ENCODE results near the gene ERN1. TPM values are rescaled to one million over a fixed set of nuclear protein-coding genes. Genes with fewer than 3 reads are reported as not detected.

ERN1 gene
- total RNA-seq, 1 experiment from 2014 or later = 8.0 TPM

GRCh38 chr17:64177311-64178010 is 47.5 kb upstream of the ERN1 start:
- no peaks in the 10 kb centered on the region for H3K36me3 ChIP-seq (ENCODE audit: insufficient read depth, low read length, poor library complexity, severe bottlenecking)
- intact Hi-C loops (cut with micrococcal nuclease; ENCODE audit: unreplicated experiment) = no loop called here
- POLR2A ChIA-PET (ENCODE audit: low non-redundant PET) = no interaction called here

GRCh38 chr17:64176556-64176955 is 46.6 kb upstream of the ERN1 start:
- TF ChIP-seq EZH2 (IDR thresholded peaks at IDR 0.05; ENCODE audit: borderline replicate concordance, low read depth, low read length, poor library complexity, severe bottlenecking) = no peak
- no peak for TF ChIP-seq CTCF (conservative IDR thresholded peaks at IDR 0.05; ENCODE audit: low read depth, low read length)
- Histone ChIP-seq H3K27ac (ENCODE audit: low read depth, low read length, poor library complexity, severe bottlenecking) (no peak overlapping the region), H3K36me3 (ENCODE audit: insufficient read depth, low read length, poor library complexity, severe bottlenecking) (no peaks in the 10 kb centered on the region), H3K9me3 (ENCODE audit: low read depth, low read length, poor library complexity, severe bottlenecking) (no peaks in the 10 kb centered on the region), H3K27me3 (replicated peaks; ENCODE audit: insufficient read depth, low read depth, low read length, poor library complexity) (no peaks in the 10 kb centered on the region), H3K4me1 (ENCODE audit: insufficient read depth, low read length, poor library complexity, severe bottlenecking) (no peaks in the 10 kb centered on the region), H3K4me3 (ENCODE audit: low read depth, low read length, poor library complexity, severe bottlenecking) (no peak overlapping the region)
- no TSS peak for BruUV-seq (replicated peaks)
- ChIA-PET POLR2A (ENCODE audit: low non-redundant PET) (no interaction called here), CTCF (interaction anchor here (0.6 kb wide), 1 partner anchor 114 kb away, joined by 3 read pairs; no protein-coding TSS in a partner anchor)
- intact Hi-C loops (cut with micrococcal nuclease; ENCODE audit: unreplicated experiment) = no loop called here
- DNase-seq (ENCODE audit: low spot score) = no peak

More at GRCh38 chr17:64177311-64178010, 47.5 kb upstream of the ERN1 start:
- no TSS peak for BruUV-seq (replicated peaks)
- Histone ChIP-seq H3K4me3 (ENCODE audit: low read depth, low read length, poor library complexity, severe bottlenecking) (no peak overlapping the region), H3K27ac (ENCODE audit: low read depth, low read length, poor library complexity, severe bottlenecking) (no peak overlapping the region), H3K9me3 (ENCODE audit: low read depth, low read length, poor library complexity, severe bottlenecking) (no peaks in the 10 kb centered on the region), H3K27me3 (replicated peaks; ENCODE audit: insufficient read depth, low read depth, low read length, poor library complexity) (no peaks in the 10 kb centered on the region), H3K4me1 (ENCODE audit: insufficient read depth, low read length, poor library complexity, severe bottlenecking) (no peaks in the 10 kb centered on the region)
- TF ChIP-seq EZH2 (IDR thresholded peaks at IDR 0.05; ENCODE audit: borderline replicate concordance, low read depth, low read length, poor library complexity, severe bottlenecking) (no peak), CTCF (conservative IDR thresholded peaks at IDR 0.05; ENCODE audit: low read depth, low read length) (no peak)
- no peak for DNase-seq (ENCODE audit: low spot score)
- CTCF ChIA-PET = no interaction called here

- intact Hi-C loops (cut with micrococcal nuclease; ENCODE audit: unreplicated experiment) = no loop called here
- Histone ChIP-seq H3K36me3 (ENCODE audit: insufficient read depth, low read length, poor library complexity, severe bottlenecking) (no peaks in the 10 kb centered on the region), H3K4me3 (ENCODE audit: low read depth, low read length, poor library complexity, severe bottlenecking) (no peak overlapping the region), H3K9me3 (ENCODE audit: low read depth, low read length, poor library complexity, severe bottlenecking) (no peaks in the 10 kb centered on the region), H3K4me1 (ENCODE audit: insufficient read depth, low read length, poor library complexity, severe bottlenecking) (no peaks in the 10 kb centered on the region), H3K27me3 (replicated peaks; ENCODE audit: insufficient read depth, low read depth, low read length, poor library complexity) (no peaks in the 10 kb centered on the region), H3K27ac (ENCODE audit: low read depth, low read length, poor library complexity, severe bottlenecking) (no peak overlapping the region)
- CTCF ChIA-PET = no interaction called here
- TF ChIP-seq EZH2 (IDR thresholded peaks at IDR 0.05; ENCODE audit: borderline replicate concordance, low read depth, low read length, poor library complexity, severe bottlenecking) (no peak), CTCF (conservative IDR thresholded peaks at IDR 0.05; ENCODE audit: low read depth, low read length) (no peak)
- no TSS peak for BruUV-seq (replicated peaks)
- POLR2A ChIA-PET (ENCODE audit: low non-redundant PET) = no interaction called here
- DNase-seq (ENCODE audit: low spot score) = no peak
Measured at GRCh38 chr17:64174686-64175456, 44.9 kb upstream of the ERN1 start.
